Right lobe of liver (tissue), 4 donors: Measurements from ENCODE around the gene ZXDC.

Source experiments
- POLR2A ChIP-seq: fragments of 450-650 bp; IDR thresholded peaks from one replicate; pipeline ENCODE4 v1.6.1; 2017; ENCODE audit warnings: antibody characterized with exemption, mild to moderate bottlenecking
- TF ChIP-seq, protein P1 (sequence below), 4 donors: fragments of 200-600 bp in 3 of 4; fragments of 450-650 bp in 1 of 4; IDR thresholded peaks; one replicate each; pipeline versions ENCODE4 v1.5.1 to v1.8.0; 2016 to 2022; ENCODE audit warnings: antibody characterized with exemption in 4 of 4, mild to moderate bottlenecking in 2 of 4
- donor health status: DM: no; HTN: no; CAD: no.
- donor health status: DM: no; HTN: no; CAD: no.
- donor health status: DM: no; HTN: yes; CAD: no.

DNA sequence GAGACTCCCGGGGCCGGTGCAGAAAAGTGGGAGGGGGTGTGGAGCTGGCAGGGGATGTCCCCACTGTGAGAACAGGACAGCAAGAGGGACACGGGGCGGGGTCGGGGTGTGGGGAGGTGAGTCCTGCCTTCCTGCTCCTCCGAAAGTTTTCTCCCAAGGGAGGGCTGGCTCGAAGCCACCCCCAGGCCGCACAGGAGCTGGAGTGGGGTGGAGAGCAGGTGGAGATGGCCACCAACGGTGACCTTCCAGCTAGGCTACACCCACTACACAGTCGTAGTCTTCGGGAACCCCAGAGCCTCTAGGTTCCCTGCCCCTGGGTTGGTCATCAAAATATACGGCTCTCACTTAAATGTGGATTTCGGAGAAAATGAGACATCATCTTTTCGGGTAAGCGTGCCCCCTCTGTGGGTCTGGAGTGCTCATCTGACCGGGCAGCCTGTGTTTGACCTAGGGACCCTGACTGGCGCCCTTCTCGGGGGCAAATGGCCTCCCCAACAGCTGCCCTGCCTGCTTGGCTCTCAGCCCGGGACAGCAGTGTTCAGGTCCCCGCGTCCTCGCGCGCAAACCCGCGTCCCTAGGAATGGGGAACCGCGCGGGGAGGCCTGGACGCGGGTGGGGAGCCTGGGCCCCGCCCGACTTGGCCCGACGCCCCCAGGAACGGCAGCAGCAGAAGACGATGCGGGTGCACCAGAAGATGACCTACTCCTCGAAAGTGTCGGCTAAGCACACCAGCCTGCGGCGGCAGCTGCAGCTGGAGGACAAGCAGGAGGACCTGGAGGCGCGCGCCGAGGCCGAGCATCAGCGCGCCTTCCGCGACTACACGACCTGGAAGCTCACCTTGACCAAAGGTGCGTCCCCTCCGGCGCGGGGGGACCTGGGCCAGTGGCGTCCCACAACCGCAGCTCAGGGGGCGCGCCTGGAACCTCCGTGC is 59.8 kb downstream of the ZXDC start:
- TF ChIP-seq, protein P1, sequence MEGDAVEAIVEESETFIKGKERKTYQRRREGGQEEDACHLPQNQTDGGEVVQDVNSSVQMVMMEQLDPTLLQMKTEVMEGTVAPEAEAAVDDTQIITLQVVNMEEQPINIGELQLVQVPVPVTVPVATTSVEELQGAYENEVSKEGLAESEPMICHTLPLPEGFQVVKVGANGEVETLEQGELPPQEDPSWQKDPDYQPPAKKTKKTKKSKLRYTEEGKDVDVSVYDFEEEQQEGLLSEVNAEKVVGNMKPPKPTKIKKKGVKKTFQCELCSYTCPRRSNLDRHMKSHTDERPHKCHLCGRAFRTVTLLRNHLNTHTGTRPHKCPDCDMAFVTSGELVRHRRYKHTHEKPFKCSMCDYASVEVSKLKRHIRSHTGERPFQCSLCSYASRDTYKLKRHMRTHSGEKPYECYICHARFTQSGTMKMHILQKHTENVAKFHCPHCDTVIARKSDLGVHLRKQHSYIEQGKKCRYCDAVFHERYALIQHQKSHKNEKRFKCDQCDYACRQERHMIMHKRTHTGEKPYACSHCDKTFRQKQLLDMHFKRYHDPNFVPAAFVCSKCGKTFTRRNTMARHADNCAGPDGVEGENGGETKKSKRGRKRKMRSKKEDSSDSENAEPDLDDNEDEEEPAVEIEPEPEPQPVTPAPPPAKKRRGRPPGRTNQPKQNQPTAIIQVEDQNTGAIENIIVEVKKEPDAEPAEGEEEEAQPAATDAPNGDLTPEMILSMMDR (IDR thresholded peaks at IDR 0.05): no peak
- TF ChIP-seq POLR2A: no peak
